ENCODE measurements around the gene EXOC3L4.

EXOC3L4 gene

GRCh38 chr14:103057028-103057371, 37.5 kb upstream of the EXOC3L4 start:
- no peak for TF ChIP-seq CTCF (IDR thresholded peaks at IDR 0.05; ENCODE audit: extremely low read depth, missing control alignments)
- DNase-seq (ENCODE audit: low spot score), result no peak

- peak; percentile 95 for DNase-seq (ENCODE audit: low spot score)
- TF ChIP-seq CTCF (IDR thresholded peaks at IDR 0.05; ENCODE audit: extremely low read depth, missing control alignments), result no peak
Measured at GRCh38 chr14:103057372-103058163, 37.0 kb upstream of the EXOC3L4 start, which contains the start of gene CDC42BPB. CDC42BPB (minus strand) TSS chr14:103057549; CDS start chr14:103057173, 376 bp downstream.

- no peak for TF ChIP-seq CTCF (IDR thresholded peaks at IDR 0.05; ENCODE audit: extremely low read depth, missing control alignments)
- DNase-seq (ENCODE audit: low spot score), result no peak
Measured at GRCh38 chr14:103058164-103059055, 36.1 kb upstream of the EXOC3L4 start.

GRCh38 chr14:103059556-103059955, 35.0 kb upstream of the EXOC3L4 start:
- no peak for TF ChIP-seq CTCF (IDR thresholded peaks at IDR 0.05; ENCODE audit: extremely low read depth, missing control alignments)
- DNase-seq (ENCODE audit: low spot score), result no peak

GRCh38 chr14:103061482-103061976, 33.0 kb upstream of the EXOC3L4 start:
- no peak for TF ChIP-seq CTCF (IDR thresholded peaks at IDR 0.05; ENCODE audit: extremely low read depth, missing control alignments)
- no peak for DNase-seq (ENCODE audit: low spot score)

- no peak for DNase-seq (ENCODE audit: low spot score)
- TF ChIP-seq CTCF (IDR thresholded peaks at IDR 0.05; ENCODE audit: extremely low read depth, missing control alignments), result no peak
Measured at GRCh38 chr14:103064436-103064835, 30.1 kb upstream of the EXOC3L4 start.

- DNase-seq (ENCODE audit: low spot score), result no peak
- no peak for TF ChIP-seq CTCF (IDR thresholded peaks at IDR 0.05; ENCODE audit: extremely low read depth, missing control alignments)
Measured at GRCh38 chr14:103064978-103065377, 29.5 kb upstream of the EXOC3L4 start.
